ENCODE results near the gene SLC9A3.

Gene SLC9A3

DNA sequence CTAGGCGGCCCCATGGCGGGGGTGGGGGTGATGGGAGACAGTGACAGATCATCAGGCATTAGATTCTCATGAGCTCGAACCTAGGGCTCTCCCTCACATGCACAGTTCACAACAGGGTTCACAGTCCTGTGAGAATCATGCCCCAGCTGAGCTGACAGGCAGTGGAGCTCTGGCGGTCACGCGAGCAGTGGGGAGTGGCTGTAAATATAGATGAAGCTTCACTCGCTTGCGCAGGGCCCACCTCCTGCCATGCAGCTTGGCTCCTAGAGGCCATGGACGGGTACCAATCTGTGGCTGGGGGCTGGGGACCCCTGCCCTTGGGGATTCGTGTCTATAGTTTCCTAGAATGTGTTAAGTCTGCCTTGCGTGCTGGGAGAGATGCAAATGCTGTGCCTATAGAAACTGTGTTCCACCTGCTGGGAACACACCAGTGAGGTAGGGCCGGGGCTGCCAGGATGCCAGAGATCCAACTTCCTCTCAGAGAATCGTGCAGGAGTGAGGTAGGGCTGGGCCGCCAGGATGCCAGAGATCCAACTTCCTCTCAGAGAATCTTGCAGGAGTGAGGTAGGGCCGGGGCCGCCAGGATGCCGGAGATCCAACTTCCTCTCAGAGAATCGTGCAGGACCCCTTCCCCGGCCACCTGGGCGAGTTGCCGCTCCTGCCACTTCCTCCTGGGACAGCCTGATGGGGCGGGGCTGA, 95.3 kb downstream of the SLC9A3 start:
- DNase-seq (ENCODE audit: low spot score): no peak

DNA sequence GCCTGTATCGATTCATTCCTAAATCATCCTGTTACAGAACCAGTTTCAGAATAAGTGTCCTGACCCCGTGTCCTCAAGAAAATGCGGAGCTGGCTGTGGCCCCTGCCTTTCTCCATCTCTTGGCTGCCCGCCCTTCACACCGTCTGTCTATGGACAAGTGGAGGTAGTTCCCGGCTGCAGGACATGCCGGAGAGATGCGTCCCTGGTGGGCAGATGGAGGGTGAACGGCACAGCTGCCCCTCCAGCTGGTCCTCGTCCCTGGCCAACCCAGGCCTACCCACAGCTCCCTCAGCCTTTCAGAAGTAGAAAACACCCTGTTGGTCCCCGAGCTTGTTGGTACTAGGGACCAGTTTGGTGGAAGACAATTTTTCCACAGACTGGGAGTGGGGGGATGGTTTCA, 96.0 kb downstream of the SLC9A3 start:
- no peak for DNase-seq (ENCODE audit: low spot score)

DNA sequence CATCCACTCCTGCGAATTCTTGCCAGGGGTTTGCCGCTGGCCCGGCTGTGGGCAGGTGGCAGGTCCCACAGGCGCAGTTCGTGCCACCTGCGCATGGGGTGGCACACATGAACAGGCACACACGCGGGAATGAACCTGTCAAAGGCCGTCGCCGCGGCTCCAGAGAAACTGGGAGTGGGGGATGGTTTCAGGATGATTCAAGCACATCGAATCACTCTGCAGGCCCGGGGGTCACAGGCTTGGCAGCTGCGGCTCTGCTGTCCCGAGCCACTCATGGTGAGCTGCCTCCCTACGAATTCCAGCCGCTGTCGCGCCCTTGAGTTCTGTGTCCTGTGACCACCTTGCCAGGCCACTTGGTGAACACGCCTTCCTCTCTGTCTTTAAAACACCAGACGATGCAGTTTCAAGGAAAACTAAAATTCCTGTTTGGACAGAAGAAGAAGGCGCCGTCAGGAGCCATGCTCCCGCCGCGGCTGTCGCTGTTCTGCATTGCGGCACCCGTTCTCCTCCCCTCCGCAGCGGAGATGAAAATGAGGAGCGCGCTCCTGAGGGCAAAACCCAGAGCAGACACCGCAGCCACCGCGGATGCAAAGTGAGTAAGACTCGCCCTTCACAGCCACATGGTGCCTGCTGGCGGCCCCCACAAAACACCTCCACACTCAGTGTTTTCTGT, 96.7 kb downstream of the SLC9A3 start:
- no peak for DNase-seq (ENCODE audit: low spot score)

DNA sequence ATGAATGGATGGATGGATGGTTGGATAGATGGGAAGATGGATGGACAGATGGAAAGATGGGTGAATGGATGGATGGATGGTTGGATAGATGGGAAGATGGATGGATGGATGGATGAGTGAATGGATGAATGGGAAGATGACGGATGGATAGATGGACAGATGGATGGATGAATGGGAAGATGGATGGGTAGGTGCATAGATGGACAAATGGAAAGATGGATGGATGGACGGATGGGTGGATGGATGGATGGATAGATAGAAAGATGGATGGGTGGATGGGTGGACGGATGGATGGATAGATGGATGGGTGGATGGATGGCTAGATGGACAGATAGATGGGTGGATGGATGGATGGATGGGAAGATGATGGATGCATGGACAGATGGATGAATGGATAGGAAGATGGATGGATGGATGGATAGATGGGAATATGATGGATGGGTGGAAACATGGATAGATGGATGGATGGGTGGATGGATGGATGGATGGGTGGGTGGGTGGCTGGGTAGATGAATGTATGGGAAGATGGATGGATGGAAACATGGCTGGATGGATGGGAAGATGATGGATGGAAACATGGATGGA, 97.8 kb downstream of the SLC9A3 start:
- DNase-seq (ENCODE audit: low spot score): no peak

DNA sequence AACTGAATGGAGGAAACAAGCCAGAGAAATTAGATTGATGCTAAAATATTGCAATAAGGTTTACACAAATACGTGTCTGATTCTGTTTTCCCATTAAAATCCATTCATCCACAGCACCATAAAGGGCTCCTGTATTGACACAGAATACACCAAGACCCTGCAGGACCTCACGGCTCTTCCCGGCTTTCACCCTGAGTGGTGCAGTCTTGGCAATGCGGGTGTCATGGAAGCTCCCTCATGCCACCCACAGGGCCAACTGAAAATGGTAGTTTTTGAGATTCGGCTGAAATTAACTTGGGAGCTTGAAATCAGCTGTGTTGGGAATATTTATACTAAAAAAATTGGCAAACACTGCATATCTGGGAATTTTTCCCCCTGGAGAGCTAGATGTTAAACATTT, 98.5 kb downstream of the SLC9A3 start:
- DNase-seq (ENCODE audit: low spot score): no peak

DNA sequence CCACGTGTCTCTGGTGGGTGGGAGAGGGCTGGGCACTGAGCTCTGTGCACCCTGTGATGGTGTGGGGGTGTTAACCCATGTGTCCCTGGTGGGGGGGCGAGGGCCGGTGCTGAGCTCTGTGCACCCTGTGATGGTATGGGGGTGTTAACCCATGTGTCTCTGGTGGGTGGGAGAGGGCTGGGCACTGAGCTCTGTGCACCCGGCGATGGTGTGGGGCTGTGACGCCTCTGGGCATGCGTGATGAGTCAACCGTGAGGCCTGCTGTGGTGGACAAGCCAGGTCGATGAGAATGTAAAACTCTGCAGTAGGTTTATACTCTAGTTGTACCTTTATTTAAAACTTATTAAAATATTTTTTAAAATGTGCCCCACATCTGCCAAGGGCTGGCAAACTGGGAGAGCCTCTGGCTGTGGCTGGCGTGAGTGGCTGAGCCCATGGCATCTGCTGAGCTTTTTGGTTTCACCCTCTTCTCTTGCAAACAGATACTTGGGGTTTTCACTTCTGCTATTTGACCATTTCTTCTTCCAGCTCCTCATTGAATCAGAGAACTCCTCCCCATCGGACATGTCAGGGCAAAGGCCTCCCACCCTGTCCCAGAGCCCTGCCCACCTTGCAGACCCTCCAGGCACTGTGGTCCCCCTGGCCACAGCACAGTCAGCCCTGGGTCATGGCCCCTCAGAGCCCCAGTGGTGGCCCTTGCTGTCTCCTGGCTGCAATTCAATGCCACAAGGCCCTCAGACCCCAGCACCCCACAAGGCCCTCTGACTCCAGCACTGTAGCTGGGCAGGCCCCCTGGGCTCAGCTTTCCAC, 99.7 kb downstream of the SLC9A3 start:
- peak; percentile 61 for DNase-seq (ENCODE audit: low spot score)

DNA sequence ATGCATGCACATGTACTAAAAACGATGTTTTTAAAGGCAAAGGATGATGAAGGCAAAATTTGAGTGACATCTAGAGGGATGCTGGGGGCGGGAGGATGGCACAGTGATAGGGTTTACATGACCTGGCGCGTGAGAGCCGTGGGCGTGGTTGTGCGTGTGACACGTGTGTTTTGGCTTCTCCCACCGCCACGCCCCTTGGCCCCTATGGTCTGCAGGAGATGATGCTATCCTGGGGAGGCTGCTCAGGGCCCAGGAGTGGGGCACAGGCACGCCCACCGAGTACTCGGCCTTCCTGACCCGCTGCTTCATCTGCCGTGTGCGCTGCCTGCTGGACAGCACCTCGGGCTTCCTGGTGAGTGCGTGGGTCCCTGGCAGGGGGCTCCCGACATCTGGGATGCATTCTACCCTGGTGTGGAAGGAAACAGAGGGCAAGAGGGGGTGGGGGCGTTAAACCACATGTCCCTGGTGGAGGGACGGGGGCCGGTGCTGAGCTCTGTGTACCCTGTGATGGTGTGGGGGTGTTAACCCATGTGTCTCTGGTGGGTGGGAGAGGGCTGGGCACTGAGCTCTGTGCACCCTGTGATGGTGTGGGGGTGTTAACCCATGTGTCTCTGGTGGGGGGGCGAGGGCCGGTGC, 100.5 kb downstream of the SLC9A3 start:
- no peak for DNase-seq (ENCODE audit: low spot score)

DNA sequence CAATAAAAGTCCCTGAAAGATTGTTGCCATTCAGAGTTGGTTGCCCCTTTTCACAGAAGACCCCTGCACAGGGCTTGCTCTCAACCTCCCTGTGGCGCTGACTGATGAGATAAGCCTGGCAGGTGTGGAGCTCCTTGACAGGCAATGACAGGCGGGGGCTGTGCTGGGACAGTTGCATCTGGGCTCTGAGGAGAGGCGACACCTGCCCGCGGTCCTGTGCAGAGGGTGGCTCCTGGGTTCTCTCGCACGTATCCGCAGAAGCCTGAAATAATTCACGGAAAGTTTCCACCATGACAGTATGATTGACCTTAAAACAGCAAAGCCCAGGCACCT, 101.0 kb downstream of the SLC9A3 start:
- no peak for DNase-seq (ENCODE audit: low spot score)

DNA sequence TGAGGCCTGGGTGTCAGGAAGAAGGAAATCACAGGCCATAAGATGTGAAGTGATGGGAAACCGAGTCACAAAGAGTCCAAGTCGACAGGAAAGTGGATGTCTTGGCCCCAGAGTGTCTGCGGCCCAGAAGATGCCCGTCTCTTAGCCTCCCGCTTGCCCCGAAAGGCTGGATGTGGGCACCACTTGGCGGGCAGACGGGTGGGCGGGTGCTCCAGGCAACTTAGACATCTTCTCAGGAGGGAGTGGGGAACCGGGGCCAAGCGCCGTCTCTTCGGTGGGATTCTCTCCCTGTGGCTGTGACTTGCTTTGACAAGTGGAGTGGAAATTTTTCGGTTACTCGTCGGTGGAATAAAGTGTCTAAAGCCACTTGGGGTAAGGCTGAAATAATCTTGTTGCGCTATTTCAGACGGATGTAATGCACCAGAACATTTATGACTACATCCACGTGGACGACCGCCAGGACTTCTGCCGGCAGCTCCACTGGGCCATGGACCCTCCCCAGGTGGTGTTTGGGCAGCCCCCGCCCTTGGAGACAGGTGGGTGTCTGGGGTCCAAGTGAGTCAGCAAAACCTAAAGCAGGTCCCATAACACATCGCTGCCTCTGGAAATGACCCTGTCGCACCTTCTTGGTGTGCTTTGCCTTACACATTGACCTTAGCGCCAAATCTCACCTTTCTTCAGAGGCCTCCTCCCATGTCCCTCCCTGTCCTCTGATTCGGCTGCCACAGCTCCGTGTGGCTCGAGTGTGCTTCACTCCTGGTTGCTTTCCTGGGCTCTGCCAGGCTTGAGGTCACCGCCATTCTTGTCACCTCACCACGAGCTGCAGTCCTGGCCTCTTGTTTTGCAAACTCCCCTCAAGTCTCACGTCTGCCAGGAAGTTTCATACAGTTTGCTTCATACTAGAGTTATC, 101.7 kb downstream of the SLC9A3 start:
- DNase-seq (ENCODE audit: low spot score): no peak

DNA sequence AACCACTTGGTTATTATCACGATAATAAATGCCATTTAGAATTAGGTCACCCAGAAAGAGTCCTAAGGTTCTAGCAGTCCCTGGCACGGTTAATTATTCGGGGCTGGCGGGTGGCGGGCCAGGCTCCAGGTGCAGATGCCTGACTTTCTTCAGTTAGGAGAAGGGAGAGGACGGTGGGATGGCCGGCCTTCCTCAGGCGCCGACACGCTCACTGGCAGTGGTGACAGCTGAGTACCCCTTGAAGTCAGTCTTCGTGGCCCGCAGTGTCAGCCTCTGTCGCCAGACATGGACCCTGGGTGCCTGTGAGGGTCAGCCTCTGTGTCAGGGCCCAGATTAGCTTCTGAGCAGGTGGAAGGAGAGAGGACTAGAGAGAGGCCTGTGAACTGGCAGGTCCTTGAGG, 102.3 kb downstream of the SLC9A3 start:
- no peak for DNase-seq (ENCODE audit: low spot score)

DNA sequence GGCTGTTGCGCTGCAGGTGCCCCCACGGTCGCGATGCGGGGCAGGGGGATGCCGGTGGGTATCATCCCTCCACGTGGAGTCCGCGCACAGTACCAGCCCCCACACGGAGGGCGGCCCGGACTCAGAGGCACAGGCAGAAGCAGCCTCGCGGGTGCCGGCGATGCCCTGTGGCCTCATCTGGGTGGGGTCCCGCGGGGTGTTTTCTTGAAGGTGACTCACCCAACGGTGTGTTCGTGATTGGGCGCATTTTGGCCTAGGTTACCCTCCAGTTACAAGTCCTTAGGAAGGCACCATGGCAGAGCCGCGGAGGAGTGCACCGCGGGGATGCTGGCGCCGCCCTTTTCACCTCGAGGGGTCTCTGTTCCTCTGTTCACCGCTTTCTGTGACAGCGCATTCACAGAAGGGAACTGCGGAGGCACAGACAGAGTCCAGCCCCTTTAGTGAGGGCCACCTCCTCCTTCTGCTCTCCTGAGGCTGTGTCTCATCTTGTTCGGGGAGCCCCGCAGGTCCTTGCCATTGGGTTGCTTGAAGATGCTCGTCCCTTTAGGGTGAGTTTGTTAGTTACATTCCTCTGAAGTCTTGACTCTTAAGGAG, 102.9 kb downstream of the SLC9A3 start:
- DNase-seq (ENCODE audit: low spot score): no peak

DNA sequence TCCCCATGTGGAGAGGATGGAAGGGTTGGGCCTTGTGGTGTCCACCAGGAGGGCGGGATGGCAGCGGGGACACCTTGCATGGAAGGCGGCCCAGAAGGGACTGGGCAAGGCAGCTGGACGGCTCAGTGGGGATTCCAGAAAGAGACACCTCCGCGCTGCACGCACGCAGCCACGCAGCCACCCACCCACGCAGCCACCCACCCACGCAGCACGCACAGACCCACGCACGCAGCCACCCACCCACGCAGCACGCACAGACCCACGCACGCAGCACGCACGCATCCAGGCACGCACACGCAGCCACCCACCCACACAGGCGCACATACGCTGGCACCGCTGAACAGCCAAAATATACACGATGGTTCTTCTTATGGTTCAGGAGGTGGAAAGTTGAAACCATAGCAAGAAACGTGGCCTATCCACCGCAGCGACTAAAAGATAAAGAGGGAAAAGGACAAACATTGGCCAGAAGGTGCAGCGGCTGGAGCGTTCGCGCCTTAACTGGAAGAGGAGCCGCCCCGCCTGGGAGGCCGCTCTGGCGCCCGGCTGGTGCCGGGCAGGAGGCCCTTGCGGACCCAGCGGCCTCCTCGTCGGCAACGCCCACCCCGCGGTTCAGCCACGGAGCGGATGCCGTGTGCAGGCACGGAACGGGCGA, 103.5 kb downstream of the SLC9A3 start:
- DNase-seq (ENCODE audit: low spot score): no peak

Data from AG08396 (cell line).